Endothelial cell of umbilical vein (primary cell): ENCODE measurements around the gene UPP2.

ENCODE experiments used
- CTCF ChIP-seq, 2 donors: IDR thresholded peaks; 1 replicate in 1 of 2; 2 replicates in 1 of 2; pipeline ENCODE4 v1.5.1; 2011; ENCODE audit warnings: low read length in 2 of 2, mild to moderate bottlenecking in 2 of 2, moderate library complexity in 2 of 2, control low read depth in 1 of 2, inconsistent platforms in 1 of 2, low read depth in 1 of 2; ENCODE audit not compliant: insufficient read depth in 1 of 2; ENCODE audit errors: extremely low read depth in 1 of 2
- EZH2 ChIP-seq: IDR thresholded peaks from 2 replicates; pipeline ENCODE4 v1.6.1; 2012; ENCODE audit warnings: borderline replicate concordance, low read depth, mild to moderate bottlenecking, moderate library complexity, low read length, inconsistent platforms; ENCODE audit not compliant: severe bottlenecking
- FOS ChIP-seq: IDR thresholded peaks from 2 replicates; pipeline ENCODE4 v1.6.1; 2011; ENCODE audit warnings: mild to moderate bottlenecking, low read length, moderate library complexity, borderline replicate concordance; ENCODE audit not compliant: insufficient read depth
- JUN ChIP-seq: IDR thresholded peaks from 2 replicates; pipeline ENCODE4 v1.6.1; 2011; ENCODE audit warnings: borderline replicate concordance, low read depth; ENCODE audit not compliant: insufficient read length, insufficient read depth
- MAX ChIP-seq: IDR thresholded peaks from 2 replicates; pipeline ENCODE4 v1.6.1; 2011; ENCODE audit not compliant: insufficient read depth, insufficient read length
- POLR2A ChIP-seq: IDR thresholded peaks from 2 replicates; pipeline ENCODE4 v1.6.1; 2012; ENCODE audit warnings: low read depth, mild to moderate bottlenecking, control low read depth, low read length
- POLR2AphosphoS5 ChIP-seq: IDR thresholded peaks from 2 replicates; pipeline ENCODE4 v1.6.1; 2012; ENCODE audit warnings: low read depth, mild to moderate bottlenecking, control low read depth, low read length, moderate library complexity; ENCODE audit not compliant: insufficient read depth

DNA sequence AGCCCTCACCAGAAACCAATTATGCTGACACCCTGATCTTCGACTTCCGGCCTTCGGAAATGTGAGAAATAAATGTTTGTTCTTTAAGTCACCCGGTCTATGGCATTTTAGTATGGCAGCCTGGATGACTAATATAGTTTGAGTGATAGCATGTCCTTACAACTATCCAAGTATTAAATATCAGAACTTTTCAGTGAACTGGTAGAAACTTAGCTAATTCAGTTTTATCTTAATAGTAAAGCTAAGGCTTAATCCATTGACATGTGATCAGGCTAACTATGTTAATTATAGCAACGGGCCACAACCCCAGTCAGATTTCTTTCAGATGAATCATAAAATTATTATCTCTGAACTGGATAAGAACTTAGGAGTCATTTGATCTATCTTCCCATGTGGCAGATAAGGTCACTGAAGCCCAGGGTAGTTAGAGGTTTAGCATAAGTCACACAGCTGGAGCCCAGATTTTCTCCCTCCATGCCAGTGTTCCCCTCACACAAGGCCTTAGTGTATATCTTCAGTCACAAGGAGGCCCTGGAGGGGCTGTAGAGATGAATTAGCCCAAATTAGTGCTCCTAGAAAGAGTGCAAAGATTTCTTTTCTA lies 40.7 kb upstream of the UPP2 start:
- TF ChIP-seq CTCF (IDR thresholded peaks at IDR 0.05; ENCODE audit: extremely low read depth in 1 of 2, insufficient read depth in 1 of 2, low read depth in 1 of 2, low read length in 2 of 2) (no peak), POLR2A (no peak), EZH2 (no peak), MAX (no peak), JUN (no peak), POLR2AphosphoS5 (no peak), FOS (no peak)
